Upper lobe of left lung (tissue), 4 donors: Measurements from ENCODE around the gene RBPJL.

ENCODE experiments used
- CTCF ChIP-seq, 6 experiments: fragments of 450-650 bp in 4 of 6; fragments of 200-600 bp in 2 of 6; sonication (generic) in 2 of 6; IDR thresholded peaks; one replicate each; pipeline ENCODE4 v1.5.1; 2016 to 2019; ENCODE audit warnings: antibody characterized with exemption in 6 of 6
- EP300 ChIP-seq, 4 donors: sonication (generic); formaldehyde crosslinking; IDR thresholded peaks; one replicate each; pipeline ENCODE4 v1.5.1; 2017; ENCODE audit warnings: antibody characterized with exemption in 4 of 4, control low read depth in 2 of 4
- POLR2A ChIP-seq, 4 donors: fragments of 450-650 bp; IDR thresholded peaks; one replicate each; pipeline ENCODE4 v1.5.1; 2016 to 2017; ENCODE audit warnings: antibody characterized with exemption in 4 of 4, mild to moderate bottlenecking in 2 of 4
- POLR2AphosphoS5 ChIP-seq, 2 donors: sonication (generic); formaldehyde crosslinking; IDR thresholded peaks; one replicate each; pipeline ENCODE4 v1.5.1; 2017; ENCODE audit warnings: antibody characterized with exemption in 2 of 2

- TF ChIP-seq EP300 (IDR thresholded peaks at IDR 0.05), result no peak
- no peak for TF ChIP-seq CTCF (IDR thresholded peaks at IDR 0.05)
- TF ChIP-seq POLR2AphosphoS5 (IDR thresholded peaks at IDR 0.05), result no peak
- TF ChIP-seq POLR2A (IDR thresholded peaks at IDR 0.05), result no peak
These were observed 60.5 kb downstream of the RBPJL start for GRCh38 chr20:45367126-45367525.
